GM21447 (cell line): ENCODE results near the gene DCN.

Source experiments
- ATAC-seq: cut with Tn5 transposase; IDR thresholded peaks from one replicate; pipeline ENCODE4 v1.9.1; 2021; ENCODE audit not compliant: unreplicated experiment

Gene DCN

DNA sequence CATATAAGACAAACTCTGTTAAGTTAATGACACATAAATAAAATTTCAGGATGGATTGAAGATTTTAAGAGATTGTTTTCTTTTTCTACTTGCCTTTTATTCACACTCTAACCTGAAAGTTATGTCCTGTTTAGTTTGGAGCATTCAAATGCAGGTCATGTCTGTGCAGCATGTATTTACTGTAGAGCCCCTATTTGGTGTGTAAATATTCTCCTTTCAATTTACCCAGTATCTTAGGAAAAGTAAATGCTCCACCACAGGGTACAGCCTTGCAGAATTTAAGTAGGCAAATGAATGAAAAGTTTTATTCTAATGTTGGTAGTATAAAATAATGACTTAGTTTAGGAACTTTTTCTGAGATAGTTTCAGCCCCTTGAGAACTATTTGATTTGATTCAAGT, 6.2 kb upstream of the DCN start:
- ATAC-seq: no peak

DNA sequence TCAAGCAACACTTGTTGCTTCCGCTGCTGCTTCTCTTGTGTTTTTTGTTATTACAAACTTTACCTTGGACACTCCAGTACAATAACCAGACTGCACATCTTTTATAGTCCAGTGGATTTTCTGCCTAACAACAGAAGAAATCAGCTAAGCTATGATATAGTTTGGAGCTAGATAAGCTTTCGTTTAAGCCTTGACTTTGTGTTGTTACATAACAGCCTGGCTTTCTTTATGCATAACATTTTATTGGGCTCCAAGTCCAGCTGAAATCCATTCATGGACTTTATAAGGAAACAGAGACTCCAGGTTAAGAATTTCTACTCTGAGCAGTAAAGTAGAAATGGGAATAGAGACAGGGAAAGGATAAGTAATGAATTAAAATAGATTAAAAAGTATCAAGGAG, 3.5 kb upstream of the DCN start:
- no peak for ATAC-seq

DNA sequence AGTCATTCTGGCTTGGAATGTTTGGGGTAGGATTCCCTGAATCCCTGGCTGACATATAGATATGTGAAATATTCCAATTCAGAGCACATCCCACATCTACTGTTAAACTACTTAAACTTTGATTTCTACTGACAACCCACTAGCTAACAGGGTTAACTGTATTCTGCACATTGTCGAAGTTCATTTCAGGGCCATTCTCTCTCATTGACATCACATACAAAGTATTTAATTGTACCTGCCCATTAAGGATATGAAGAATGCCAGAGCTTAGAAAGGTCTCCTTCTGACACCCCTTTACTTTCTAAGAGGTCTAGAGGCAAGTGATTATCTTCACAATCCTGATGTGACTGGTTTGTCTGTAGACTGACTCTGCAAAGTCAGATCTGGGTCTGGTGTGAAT, 2.8 kb upstream of the DCN start:
- no peak for ATAC-seq

DNA sequence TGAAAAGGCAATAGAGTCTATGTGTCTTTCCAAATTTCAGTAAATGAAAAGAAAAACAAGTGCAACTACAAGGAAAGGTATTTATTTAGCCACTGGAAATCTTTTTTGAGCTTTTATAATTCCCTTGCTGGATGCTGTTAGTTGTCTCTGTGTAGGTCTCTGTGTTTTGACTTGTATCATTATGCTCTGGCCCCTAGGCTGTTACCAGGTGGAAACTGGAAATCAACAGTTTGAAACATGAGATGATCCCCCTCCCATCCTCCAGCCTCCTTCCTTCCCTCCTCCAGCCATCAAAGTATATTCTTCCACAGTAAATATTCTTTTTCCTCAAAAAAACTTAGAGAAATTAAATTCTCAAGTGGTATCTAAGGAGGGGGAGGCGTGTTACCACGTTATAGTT, 934 bp upstream of the DCN start:
- ATAC-seq: no peak

DNA sequence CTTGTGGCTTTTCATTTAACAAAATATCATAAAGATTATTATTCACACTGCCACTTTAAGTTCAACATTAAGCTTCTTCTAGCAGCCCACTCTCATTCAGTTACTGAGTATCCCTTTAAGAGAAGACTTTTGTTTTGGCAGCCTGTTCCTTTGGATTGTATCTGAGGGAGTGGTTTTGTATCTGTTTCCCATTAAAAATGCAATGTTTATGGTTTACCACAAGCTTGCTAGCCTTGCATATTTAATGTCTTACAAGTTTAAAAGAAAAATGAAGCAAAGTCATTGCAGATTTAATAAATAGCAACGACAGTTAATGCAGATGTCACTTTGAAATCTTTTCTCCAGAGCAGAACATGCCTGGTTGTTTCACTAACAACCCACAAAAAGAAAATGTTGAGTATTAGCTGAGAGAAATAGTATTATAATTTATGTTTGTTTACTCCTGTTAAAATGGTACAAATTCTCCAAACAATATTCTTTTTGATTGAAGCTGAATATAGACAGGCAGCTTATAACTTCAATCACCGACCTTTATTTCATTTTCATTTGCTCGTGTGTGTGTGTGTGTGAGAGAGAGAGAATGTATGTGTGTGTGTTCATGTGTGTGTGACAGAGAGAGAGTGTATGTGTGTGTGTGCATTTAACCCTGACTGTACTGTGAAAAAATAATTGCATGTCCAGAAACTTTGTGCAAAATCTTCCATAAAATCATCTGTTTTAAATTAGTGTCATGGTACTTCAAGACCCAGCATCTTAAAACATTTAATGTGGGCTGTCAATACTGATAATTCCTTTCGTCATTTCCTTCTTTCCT, 1.8 kb downstream of the DCN start:
- no peak for ATAC-seq

DNA sequence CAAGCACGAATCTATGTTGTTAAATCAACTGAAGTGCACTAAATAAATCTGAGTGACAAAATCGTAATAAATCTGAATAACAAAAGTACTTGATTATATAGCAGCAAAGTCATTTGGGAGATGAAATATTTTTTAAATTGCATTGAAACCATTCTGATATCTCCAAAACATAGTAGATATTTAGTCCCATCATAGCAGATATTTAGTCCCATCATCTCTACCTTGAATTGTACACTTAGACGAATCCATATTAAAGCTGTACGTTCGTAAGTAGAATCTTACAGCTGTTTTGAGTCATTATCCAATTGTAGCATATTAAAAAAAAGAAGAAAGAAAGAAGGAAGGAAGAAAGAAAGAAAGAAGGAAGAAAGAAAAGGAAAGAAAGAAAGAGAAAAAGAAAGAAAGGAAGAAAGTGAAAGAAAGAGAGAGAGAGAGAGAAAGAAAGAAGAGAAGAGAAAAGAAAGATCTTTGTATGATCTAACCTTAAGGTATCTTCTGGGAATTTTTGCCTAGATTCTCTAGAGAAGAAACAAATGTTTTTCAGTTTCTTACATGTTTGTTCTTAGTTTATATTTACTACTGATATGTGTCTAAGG, 2.6 kb downstream of the DCN start:
- no peak for ATAC-seq

DNA sequence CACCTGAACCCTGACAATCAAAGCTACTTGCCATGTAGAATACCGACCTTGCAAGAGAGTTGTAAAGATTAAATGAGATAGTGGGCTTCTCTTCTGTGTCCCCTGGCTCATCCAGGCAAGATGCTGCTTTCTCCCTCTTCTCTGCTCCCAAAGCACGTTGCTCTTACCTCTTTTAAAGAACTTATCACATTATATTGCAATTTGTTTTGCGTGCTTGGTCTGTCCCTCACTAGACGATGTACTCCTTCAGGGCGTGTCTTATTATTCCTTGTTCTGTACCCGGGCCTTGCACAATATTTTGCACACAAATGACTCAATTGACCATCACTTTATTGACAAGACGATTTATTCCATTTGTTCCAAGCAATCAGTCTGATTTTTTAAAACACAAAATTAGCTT, 3.3 kb downstream of the DCN start:
- no peak for ATAC-seq

DNA sequence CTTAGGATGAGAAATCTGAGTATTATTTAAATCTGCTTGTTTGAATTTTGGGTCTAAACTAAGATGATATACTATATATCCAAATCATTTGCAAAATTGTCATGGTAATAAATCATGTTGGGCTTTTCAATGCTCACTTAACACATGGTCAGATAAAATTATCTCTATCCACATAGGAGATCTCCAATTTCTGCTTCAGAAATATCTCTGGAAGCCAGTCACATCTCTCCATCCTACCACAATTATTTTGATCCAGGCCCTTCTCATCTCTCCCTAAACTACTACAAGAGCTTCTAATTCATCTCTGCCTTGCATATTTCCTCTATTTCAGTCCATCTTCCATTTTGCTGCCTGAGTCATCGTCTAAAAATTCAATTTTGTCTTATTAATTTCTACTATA, 3.8 kb downstream of the DCN start:
- no peak for ATAC-seq

DNA sequence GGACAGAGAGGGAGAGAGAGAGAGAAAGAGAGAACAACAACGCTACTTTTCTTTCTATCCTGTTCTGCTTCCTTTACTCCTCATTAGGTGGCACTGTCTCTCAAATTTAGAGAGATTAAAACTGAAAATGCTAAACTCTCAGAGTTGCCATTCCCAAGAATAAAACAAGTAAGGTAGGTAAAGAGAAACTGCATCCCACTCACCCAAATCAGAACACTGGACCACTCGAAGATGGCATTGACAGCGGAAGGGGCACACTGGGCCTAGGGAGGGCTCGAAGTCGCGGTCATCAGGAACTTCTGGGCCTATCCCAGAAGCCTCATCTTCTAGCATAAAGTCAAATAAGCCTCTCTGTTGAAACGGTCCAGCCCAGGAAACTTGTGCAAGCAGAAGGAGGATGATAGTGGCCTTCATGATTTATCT, 4.5 kb downstream of the DCN start:
- ATAC-seq: no peak

DNA sequence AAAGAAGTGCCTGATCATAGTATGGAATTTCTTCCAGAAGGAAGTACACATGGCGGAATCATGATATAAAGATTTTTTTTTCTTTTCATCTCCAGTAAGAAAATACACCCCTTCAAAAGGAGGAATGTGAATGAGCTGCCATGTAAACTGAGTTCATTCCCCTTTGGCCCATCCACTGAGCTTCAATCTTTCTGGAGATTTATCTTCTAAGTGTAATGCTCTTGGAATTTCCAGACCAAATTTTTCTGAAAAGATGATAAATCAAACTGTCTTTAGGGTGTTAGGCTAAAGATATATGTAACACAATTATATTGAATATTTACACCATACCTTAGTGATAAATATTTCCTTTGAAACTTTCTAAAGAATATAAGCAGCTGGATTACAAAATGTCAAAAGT, 5.2 kb downstream of the DCN start:
- ATAC-seq: no peak

DNA sequence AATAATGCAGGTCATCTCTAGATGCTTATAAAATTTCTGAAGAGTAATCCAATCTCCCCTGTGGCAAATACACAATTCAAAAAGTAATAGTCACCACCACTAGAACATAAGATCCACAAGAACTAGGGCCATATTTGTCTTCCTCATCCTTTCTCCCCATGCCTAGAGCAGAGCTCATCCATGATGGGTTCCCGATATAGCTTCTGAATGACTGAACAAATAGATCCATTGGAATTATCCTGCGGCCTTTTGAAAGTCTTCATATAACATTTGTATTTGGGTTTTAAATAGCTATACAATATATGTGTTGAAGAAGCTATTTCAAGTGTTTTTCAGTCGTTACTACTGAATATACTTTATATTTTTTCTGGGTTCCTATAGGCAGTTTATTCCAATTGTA, 5.7 kb downstream of the DCN start:
- ATAC-seq: no peak

DNA sequence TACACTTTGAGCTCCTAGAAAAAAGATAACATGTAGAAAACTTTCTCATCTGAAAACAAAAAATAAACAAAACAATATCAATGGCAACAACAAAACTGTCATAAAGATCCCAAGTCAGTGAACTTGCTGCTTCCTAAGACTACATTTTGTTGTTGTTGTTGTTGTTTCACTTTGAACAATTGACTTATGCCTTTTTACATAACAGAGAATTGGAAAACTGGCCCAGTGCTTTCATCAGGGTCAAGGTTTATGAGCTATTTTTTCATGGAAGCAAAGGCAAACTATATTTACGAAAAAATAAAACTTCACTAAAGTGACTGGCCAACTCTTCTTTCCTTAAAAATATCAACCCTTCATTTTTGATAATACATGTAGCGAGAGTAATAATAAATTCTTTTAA, 6.3 kb downstream of the DCN start:
- no peak for ATAC-seq

DNA sequence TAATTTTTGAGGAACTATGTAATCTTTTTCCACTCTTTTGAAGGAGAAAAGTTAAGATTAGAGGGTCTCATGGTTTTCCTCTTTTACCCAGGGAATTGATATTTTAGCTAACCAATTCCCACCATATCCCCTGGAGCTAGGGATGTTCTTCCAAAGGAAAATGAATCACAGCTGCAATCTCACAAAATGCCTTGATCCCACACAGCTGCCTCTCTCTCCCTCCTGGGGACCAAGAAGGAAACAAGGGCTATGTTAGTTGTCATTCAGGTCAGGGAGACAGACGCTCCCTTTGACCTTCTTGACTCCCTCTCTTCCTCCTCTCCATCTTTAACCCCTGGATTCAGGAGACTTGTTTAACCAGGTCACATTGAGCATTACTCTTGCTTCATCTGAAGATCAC, 9.5 kb downstream of the DCN start:
- no peak for ATAC-seq

DNA sequence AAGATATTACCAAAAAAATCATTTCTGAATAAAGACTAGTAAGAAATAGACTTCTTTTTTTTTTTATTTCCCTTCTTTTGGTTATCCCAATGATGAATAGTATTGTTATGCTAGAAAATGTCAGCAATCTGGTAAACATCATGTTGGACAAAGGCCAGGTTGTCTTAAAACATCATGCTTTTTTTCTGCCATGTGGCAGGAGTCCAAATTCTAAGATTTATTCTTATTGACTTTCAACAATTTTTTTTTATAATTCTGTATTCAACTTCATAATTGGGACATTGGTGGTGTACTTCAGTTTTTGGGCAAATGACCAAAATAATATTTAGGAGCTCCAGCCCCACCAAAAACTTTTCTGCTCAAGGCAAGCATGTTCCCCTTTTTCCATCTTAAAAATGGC, 10.5 kb downstream of the DCN start:
- no peak for ATAC-seq

DNA sequence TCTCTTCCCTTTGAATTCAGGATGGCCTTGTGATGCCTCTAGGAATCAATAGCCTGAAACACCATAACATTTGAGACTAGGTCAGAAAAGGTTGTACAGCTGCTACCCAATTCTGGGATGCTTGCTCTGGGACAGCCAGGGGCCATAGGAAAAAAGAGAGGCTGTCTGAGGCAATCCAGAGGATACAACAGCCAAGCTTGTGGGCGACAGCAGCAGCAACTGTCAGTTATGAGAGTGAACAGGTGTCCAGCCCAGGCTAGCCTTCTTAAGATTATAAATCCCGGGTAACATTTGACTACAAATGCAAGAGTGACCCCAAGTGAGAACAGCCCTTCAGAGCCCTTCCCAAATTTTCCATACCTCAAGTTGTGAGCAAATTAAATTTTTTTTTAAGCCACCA, 11.1 kb downstream of the DCN start:
- ATAC-seq: no peak

DNA sequence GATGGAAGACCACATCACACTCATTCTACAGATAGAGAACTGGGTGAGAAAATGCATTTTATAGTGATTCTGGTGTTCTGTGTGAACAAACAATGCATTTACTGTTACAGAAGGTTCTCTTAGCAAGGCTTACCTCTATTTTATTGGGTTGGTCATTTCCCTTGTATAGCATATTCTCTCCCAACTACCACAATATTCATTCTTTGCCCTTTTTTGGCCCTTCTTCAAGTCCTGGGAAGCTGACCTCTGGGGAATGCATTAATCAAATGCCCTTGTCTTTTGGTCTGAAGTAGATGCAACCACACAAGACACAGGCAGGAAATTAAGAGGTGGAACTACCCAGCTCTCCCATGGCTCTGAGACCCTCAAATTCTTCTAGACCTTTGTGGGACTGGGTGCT, 19.5 kb downstream of the DCN start:
- ATAC-seq: no peak

DNA sequence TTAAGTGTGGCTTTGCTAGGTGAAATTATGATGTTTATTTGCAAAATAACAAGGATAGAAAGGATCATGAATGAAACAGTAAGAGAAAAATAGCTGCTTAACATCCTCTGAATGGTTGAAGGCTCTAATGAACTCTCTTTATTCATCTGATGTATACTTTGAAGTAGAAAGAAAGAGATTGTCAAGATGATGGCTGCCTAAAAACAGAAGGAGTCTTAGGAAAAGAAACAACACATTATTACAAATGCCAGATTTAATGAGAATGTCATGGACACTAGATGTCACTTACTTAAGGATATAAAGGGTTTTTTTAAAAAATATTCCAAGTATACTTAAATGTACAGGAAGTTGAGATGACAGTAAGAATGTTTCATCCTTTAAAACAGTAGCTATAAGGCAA, 21.6 kb downstream of the DCN start:
- no peak for ATAC-seq

DNA sequence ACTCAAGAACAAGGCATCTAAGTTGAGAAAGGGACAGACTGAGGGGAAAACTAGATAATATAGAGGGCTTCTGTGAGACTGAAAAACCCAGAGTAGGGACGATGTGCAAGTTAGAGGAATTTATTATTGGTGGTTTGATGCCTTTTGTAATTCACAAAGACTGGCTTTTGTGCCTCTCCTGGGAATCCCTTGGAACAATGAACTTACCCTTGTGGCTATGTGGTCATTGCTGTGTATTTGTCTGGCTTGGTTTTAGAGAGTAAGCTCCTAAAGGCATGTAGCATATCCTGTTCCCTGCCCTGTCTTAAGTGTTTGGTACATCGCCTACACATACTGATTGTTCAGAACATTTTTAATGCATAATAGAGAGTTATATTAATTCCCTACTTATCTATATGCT, 26.6 kb downstream of the DCN start:
- ATAC-seq: no peak

DNA sequence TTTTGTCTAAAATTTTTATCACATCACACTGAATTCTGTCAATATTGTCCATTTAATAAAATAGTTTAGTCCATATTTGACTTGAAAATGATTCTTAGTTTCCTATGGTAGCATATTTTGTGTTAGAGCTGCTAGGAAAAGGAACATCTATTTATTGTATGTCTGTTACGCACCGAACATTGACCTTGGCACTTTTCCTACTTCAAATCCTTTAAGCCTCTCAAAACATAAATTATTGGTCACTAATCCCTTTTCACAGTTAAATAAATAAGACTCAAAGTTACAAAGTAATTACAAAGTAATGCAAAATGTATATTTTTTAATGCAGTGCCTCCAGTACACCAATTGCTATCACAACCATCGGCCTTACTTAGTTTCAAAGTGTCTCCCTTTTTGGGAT, 28.5 kb downstream of the DCN start:
- ATAC-seq: no peak

DNA sequence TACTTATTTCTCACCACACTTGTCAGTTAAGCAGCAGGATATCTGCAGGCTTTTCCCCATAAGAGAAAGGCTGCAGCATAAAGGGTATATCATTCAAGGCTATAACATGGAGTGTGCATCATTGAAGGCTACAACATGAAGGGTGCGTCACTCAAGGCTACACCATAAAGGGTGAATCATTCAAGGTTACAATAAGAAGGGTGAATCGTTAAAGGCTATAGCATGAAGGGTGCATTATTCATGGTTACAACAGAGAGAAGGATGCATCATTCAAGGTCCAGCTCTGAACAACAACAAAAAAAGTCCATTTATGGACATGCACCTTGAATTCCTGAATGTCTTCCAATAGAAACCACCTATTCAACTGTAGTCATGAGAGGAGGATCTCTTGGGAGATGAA, 38.6 kb downstream of the DCN start:
- ATAC-seq: no peak

DNA sequence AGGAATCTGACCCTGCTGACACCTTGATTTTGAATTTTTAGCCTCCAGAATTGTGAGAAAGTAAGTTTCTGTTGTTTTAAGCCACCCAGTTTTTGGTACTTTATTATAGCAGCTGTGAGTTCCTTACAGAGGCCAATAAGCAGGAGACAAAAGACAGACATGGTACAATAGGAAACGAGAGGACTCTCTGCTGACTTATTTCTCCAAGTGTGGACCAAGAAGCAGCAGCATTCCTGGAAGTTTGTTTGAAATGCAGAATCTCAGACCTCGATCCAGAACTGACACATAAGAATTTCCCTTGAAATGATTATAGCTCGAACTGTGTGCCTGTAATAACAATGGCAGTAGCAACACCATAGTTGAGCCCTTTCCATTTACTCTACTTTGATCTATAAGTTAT, 39.4 kb downstream of the DCN start:
- ATAC-seq: no peak

DNA sequence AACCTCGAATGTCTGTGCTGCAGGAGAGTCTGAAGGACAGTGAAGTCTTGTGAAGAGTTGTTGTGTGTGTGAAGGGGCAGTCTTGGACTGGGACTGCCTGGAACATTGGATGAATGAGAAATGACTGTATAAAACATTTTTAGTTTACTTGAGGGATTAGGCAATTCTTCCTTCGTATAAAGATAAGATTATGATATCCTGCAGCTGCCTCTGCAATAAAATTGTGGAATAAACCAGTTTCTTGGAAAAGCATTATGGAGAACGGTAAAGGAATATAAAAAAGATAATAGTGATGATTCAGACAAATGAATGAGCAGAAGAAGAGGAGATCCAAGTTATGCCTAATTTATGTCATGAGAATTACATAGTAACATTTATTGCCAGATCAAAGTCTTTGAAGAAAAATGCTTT, 40.4 kb downstream of the DCN start:
- no peak for ATAC-seq
